HEK293 (cell line): ENCODE data around the gene FBXO5.
A peak's percentile ranks its signal among the peaks of the same experiment; 100 is the strongest.

Experiments used
- EGR2 ChIP-seq: fragments of 450-650 bp; formaldehyde crosslinking; IDR thresholded peaks from 2 replicates; pipeline ENCODE4 v1.5.1; 2016; ENCODE audit warnings: low read depth, missing biosample characterization, missing genetic modification characterization
- HOXD13 ChIP-seq: sonication (generic); formaldehyde crosslinking; IDR thresholded peaks from 2 replicates; pipeline ENCODE4 v1.8.0; 2022; ENCODE audit warnings: missing genetic modification reagents, borderline replicate concordance
- IKZF3 ChIP-seq: fragments of 450-650 bp; IDR thresholded peaks from 2 replicates; pipeline ENCODE4 v1.5.0; 2018; ENCODE audit warnings: missing biosample characterization, mild to moderate bottlenecking, missing genetic modification characterization, moderate library complexity
- SCRT1 ChIP-seq: fragments of 450-650 bp; formaldehyde crosslinking; IDR thresholded peaks from 2 replicates; pipeline ENCODE4 v1.5.1; 2016; ENCODE audit warnings: missing biosample characterization, missing genetic modification characterization, borderline replicate concordance
- ZBTB6 ChIP-seq: fragments of 450-650 bp; formaldehyde crosslinking; IDR thresholded peaks from 2 replicates; pipeline ENCODE4 v1.5.1; 2017; ENCODE audit warnings: missing biosample characterization, missing genetic modification characterization
- ZNF114 ChIP-seq: fragments of 450-650 bp; formaldehyde crosslinking; IDR thresholded peaks from 2 replicates; pipeline ENCODE4 v1.5.0; 2017; ENCODE audit warnings: missing biosample characterization, missing genetic modification characterization
- ZNF121 ChIP-seq: fragments of 450-650 bp; formaldehyde crosslinking; IDR thresholded peaks from 2 replicates; pipeline ENCODE4 v1.5.1; 2016; ENCODE audit warnings: missing biosample characterization, missing genetic modification characterization
- ZNF132 ChIP-seq: fragments of 450-650 bp; formaldehyde crosslinking; IDR thresholded peaks from 2 replicates; pipeline ENCODE4 v1.5.1; 2017; ENCODE audit warnings: missing biosample characterization, missing genetic modification characterization, borderline replicate concordance
- ZNF133 ChIP-seq: fragments of 450-650 bp; formaldehyde crosslinking; IDR thresholded peaks from 2 replicates; pipeline ENCODE4 v1.5.1; 2016; ENCODE audit warnings: missing biosample characterization, missing genetic modification characterization
- ZNF175 ChIP-seq: fragments of 450-650 bp; formaldehyde crosslinking; IDR thresholded peaks from 2 replicates; pipeline ENCODE4 v1.5.1; 2016; ENCODE audit warnings: missing biosample characterization, missing genetic modification characterization
- ZNF2 ChIP-seq: fragments of 450-650 bp; formaldehyde crosslinking; IDR thresholded peaks from 2 replicates; pipeline ENCODE4 v1.5.1; 2016; ENCODE audit warnings: missing biosample characterization, missing genetic modification characterization
- ZNF266 ChIP-seq: fragments of 450-650 bp; formaldehyde crosslinking; IDR thresholded peaks from 2 replicates; pipeline ENCODE4 v1.5.1; 2016; ENCODE audit warnings: missing biosample characterization, missing genetic modification characterization, low read depth
- ZNF280D ChIP-seq: fragments of 450-650 bp; formaldehyde crosslinking; IDR thresholded peaks from 2 replicates; pipeline ENCODE4 v1.5.1; 2016; ENCODE audit warnings: missing biosample characterization, missing genetic modification characterization
- ZNF366 ChIP-seq: fragments of 450-650 bp; formaldehyde crosslinking; conservative IDR thresholded peaks from 2 replicates; pipeline ENCODE4 v1.5.1; 2016; ENCODE audit warnings: missing biosample characterization, missing genetic modification characterization
- ZNF394 ChIP-seq: fragments of 450-650 bp; formaldehyde crosslinking; IDR thresholded peaks from 2 replicates; pipeline ENCODE4 v1.5.1; 2016; ENCODE audit warnings: missing biosample characterization, missing genetic modification characterization, mild to moderate bottlenecking, moderate library complexity, borderline replicate concordance
- ZNF423 ChIP-seq: fragments of 450-650 bp; formaldehyde crosslinking; IDR thresholded peaks from 2 replicates; pipeline ENCODE4 v1.5.1; 2016; ENCODE audit warnings: missing biosample characterization, missing genetic modification characterization
- ZNF514 ChIP-seq: fragments of 450-650 bp; formaldehyde crosslinking; IDR thresholded peaks from 2 replicates; pipeline ENCODE4 v1.5.1; 2016; ENCODE audit warnings: missing biosample characterization, missing genetic modification characterization
- ZNF518A ChIP-seq: fragments of 450-650 bp; formaldehyde crosslinking; conservative IDR thresholded peaks from 2 replicates; pipeline ENCODE4 v1.5.1; 2016; ENCODE audit warnings: low read depth, missing biosample characterization, missing genetic modification characterization
- ZNF521 ChIP-seq: fragments of 450-650 bp; formaldehyde crosslinking; IDR thresholded peaks from 2 replicates; pipeline ENCODE4 v1.5.1; 2017; ENCODE audit warnings: missing biosample characterization, mild to moderate bottlenecking, missing genetic modification characterization
- ZNF571 ChIP-seq: fragments of 450-650 bp; formaldehyde crosslinking; IDR thresholded peaks from 2 replicates; pipeline ENCODE4 v1.5.0; 2017; ENCODE audit warnings: missing biosample characterization, missing genetic modification characterization
- ZNF645 ChIP-seq: fragments of 450-650 bp; formaldehyde crosslinking; IDR thresholded peaks from 2 replicates; pipeline ENCODE4; 2016; ENCODE audit warnings: missing biosample characterization, missing genetic modification characterization
- ZNF670 ChIP-seq: fragments of 450-650 bp; formaldehyde crosslinking; IDR thresholded peaks from 2 replicates; pipeline ENCODE4 v1.5.1; 2016; ENCODE audit warnings: missing biosample characterization, missing genetic modification characterization, low read depth
- ZNF677 ChIP-seq: fragments of 450-650 bp; IDR thresholded peaks from 2 replicates; pipeline ENCODE4 v1.5.0; 2018; ENCODE audit warnings: missing biosample characterization, mild to moderate bottlenecking, missing genetic modification characterization, moderate library complexity
- ZXDB ChIP-seq: fragments of 450-650 bp; formaldehyde crosslinking; IDR thresholded peaks from 2 replicates; pipeline ENCODE4 v1.5.1; 2016; ENCODE audit warnings: missing biosample characterization, missing genetic modification characterization
- TF ChIP-seq, protein P1 (sequence below): fragments of 450-650 bp; formaldehyde crosslinking; optimal IDR thresholded peaks from 2 replicates; pipeline ENCODE3; 2016; ENCODE audit warnings: missing biosample characterization, mild to moderate bottlenecking, missing genetic modification characterization
- TF ChIP-seq, protein P2 (sequence below): fragments of 450-650 bp; formaldehyde crosslinking; IDR thresholded peaks from 2 replicates; pipeline ENCODE4 v1.5.1; 2016; ENCODE audit warnings: missing biosample characterization, missing genetic modification characterization

The FBXO5 gene

GRCh38 chr6:152981989-152982903, 595 bp downstream of the FBXO5 start (continued):
- TF ChIP-seq ZNF280D: no peak
- TF ChIP-seq ZNF677: no peak
- 0 out of 2 replicates have a peak, but pooled peaks have one; percentile 82 for TF ChIP-seq HOXD13
- TF ChIP-seq ZNF121 (tag by site-specific recombination): no peak
- TF ChIP-seq ZNF2 (tag by site-specific recombination): no peak; the same call in 1 of the 2 replicates
- no peak for TF ChIP-seq SCRT1 (tag by site-specific recombination)
- TF ChIP-seq ZNF571: no peak
- TF ChIP-seq ZNF266: no peak
- TF ChIP-seq ZNF394 (tag by site-specific recombination): no peak
- TF ChIP-seq ZNF670 (tag by site-specific recombination): no peak
- no peak for TF ChIP-seq ZBTB6 (tag by site-specific recombination)
- TF ChIP-seq, protein P1, sequence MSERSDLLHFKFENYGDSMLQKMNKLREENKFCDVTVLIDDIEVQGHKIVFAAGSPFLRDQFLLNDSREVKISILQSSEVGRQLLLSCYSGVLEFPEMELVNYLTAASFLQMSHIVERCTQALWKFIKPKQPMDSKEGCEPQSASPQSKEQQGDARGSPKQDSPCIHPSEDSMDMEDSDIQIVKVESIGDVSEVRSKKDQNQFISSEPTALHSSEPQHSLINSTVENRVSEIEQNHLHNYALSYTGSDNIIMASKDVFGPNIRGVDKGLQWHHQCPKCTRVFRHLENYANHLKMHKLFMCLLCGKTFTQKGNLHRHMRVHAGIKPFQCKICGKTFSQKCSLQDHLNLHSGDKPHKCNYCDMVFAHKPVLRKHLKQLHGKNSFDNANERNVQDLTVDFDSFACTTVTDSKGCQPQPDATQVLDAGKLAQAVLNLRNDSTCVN (tag by site-specific recombination): peak; percentile 74
- TF ChIP-seq ZNF514 (tag by site-specific recombination): no peak
- peak; percentile 53 for TF ChIP-seq ZNF423 (tag by site-specific recombination)
- TF ChIP-seq ZNF175 (tag by site-specific recombination): no peak
- TF ChIP-seq ZNF133 (tag by site-specific recombination): no peak
- no peak for TF ChIP-seq ZNF366
- no peak for TF ChIP-seq ZNF521 (tag by site-specific recombination)
- TF ChIP-seq IKZF3: 0 out of 2 replicates have a peak, but pooled peaks have one; percentile 31
- TF ChIP-seq ZNF518A: no peak
- TF ChIP-seq EGR2: no peak
- TF ChIP-seq, protein P2, sequence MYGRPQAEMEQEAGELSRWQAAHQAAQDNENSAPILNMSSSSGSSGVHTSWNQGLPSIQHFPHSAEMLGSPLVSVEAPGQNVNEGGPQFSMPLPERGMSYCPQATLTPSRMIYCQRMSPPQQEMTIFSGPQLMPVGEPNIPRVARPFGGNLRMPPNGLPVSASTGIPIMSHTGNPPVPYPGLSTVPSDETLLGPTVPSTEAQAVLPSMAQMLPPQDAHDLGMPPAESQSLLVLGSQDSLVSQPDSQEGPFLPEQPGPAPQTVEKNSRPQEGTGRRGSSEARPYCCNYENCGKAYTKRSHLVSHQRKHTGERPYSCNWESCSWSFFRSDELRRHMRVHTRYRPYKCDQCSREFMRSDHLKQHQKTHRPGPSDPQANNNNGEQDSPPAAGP (tag by site-specific recombination): no peak
- TF ChIP-seq ZNF645 (tag by site-specific recombination): 0 out of 2 replicates have a peak, but pooled peaks have one; percentile 65
- TF ChIP-seq ZNF132 (tag by site-specific recombination): no peak
- TF ChIP-seq ZNF114 (tag by site-specific recombination): no peak
- no peak for TF ChIP-seq ZXDB
